NCI-H1417 treated with DMSO at 0.1 percent for 48 hours (cell line): ENCODE results near the gene NPIPB8.
"Not testable (repeated sequence)": the region's sequence is repeated elsewhere in the genome, so short reads cannot be mapped to it uniquely, and the experiment has no call there.

Source experiments
- DNase-seq: peaks from one replicate; lab custom pipeline; 2025; lab: John Stamatoyannopoulos, UW

NPIPB8 gene

GRCh38 chr16:28636093-28636823 lies 1.6 kb upstream of the NPIPB8 start:
- DNase-seq, result not testable (repeated sequence)

DNA sequence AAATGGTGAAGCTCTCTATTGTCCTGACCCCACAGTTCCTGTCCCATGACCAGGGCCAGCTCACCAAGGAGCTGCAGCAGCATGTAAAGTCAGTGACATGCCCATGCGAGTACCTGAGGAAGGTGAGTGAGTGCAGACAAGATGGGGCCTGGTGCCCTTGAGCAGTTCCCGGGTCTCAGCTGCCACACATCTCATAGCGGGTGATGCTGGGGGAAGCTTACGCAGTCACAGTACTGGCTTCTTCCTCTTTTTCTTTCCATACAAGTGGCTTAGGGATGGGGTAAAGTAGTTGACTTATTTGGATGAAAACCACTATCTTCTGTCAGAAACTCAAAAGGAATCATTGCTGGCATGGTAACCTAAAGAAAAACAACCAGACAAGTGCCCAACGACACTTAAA lies 494 bp downstream of the NPIPB8 start:
- not testable (repeated sequence) for DNase-seq

- DNase-seq, result not testable (repeated sequence)
Observed at GRCh38 chr16:28639959-28640358, 2.1 kb downstream of the NPIPB8 start.

- not testable (repeated sequence) for DNase-seq
Observed at GRCh38 chr16:28666264-28666663, 28.4 kb downstream of the NPIPB8 start.

DNA sequence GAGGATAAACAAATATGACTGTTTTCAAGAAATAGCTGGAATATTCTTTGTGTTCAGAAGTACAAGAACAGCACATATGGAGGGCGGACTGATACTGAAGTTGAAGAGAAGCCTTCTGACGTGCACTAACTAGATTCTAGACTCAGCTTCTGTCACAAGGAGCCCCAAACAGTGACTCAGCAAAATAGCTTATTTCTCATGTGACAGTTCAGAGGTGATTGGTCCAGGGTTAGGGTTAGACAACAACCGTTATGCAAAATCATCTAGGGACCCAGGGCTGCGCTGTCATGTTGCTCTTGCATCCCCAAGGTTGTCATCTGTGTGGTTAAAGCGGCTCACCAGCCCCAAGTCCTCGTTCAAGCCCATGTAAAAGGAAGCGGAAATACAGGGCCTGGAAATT lies 29.6 kb downstream of the NPIPB8 start:
- DNase-seq, result not testable (repeated sequence)

DNA sequence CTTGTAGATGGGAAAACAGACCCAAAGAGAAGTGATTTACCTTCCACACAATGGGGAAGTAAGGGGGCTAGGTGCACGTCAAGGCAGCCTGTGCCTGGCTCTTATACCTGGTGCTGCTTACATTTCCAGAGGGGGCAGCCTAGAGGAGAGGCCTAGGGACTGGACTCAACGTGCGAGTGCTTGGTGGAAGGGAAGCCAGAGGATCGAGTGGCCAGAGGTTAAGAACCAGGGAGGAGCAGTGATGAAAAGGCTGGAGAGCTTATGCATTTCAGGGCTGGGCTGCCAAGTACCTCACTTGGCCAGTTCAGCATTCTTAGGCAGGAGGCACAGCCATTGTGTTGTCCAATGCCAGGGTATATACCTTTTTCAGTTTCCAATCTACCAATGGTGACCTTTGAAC lies 30.3 kb downstream of the NPIPB8 start:
- DNase-seq, result not testable (repeated sequence)

- not testable (repeated sequence) for DNase-seq
Observed at GRCh38 chr16:28688327-28688952, 50.6 kb downstream of the NPIPB8 start.

GRCh38 chr16:28689425-28689824 lies 51.6 kb downstream of the NPIPB8 start:
- DNase-seq, result not testable (repeated sequence)

DNA sequence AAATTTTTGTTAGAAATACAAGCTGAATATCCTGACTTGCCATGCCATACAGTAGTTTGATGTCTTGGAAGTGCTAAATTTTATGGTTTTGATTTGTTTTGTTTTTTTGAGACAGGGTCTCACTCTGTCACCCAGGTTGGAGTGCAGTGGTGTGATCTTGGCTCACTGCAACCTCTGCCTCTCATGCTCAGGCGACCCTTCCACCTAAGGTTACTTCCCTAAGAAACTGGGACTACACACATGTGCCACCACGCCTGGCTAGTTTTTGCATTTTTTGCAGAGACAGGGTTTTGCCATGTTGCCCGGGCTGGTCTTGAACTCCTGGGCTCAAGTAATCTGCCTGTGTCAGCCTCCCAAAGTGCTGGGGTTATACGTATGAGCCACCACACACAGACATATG lies 53.9 kb downstream of the NPIPB8 start:
- DNase-seq, result not testable (repeated sequence)

GRCh38 chr16:28693257-28693950 lies 55.5 kb downstream of the NPIPB8 start:
- not testable (repeated sequence) for DNase-seq

- DNase-seq, result not testable (repeated sequence)
Observed at GRCh38 chr16:28699792-28700191, 61.9 kb downstream of the NPIPB8 start.

GRCh38 chr16:28700349-28700748 lies 62.5 kb downstream of the NPIPB8 start:
- DNase-seq, result not testable (repeated sequence)

DNA sequence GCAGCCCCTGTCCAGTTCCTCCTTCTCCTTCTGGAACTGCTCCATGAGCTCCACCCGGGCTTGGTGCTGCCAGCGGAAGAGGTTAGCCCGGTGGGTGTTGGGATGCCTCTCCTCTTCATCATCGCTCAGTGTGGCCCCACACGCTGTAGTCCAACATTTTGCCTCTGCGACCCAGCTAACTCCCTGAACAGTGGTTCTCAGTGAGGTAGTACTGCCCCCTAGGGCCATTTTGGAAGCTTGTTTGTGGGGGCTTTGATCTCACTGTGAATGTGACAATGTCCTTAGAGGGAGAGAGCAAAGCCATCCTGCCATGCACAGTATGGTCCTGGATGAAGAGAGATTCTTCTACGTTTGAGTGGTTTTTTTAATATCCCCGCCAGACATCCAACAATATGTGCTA lies 63.5 kb downstream of the NPIPB8 start:
- not testable (repeated sequence) for DNase-seq

GRCh38 chr16:28704246-28704645 lies 66.4 kb downstream of the NPIPB8 start:
- not testable (repeated sequence) for DNase-seq
